Neural progenitor cell (in vitro differentiated cells): ENCODE measurements around the gene ROBO2. TPM values are rescaled to one million over a fixed set of nuclear protein-coding genes. Genes with fewer than 3 reads are reported as not detected.

Experiments used
- DNase-seq: peaks from one replicate; pipeline ENCODE4 v3.0.0-alpha.2; 2016; ENCODE audit warnings: low spot score
- H2AFZ ChIP-seq: fragments of 200-600 bp; sonication (generic); replicated peaks from 2 replicates; pipeline ENCODE4 v1.6.1; 2016; ENCODE audit warnings: antibody characterized with exemption
- H3F3A ChIP-seq: fragments of 200-600 bp; sonication (generic); 2 replicates; pipeline ENCODE4 v1.6.1; 2016; ENCODE audit warnings: antibody characterized with exemption, low read depth
- H3K27ac ChIP-seq: fragments of 200-600 bp; sonication (generic); 2 replicates; pipeline ENCODE4 v1.5.1; 2016; ENCODE audit warnings: mild to moderate bottlenecking
- H3K27me3 ChIP-seq: fragments of 200-600 bp; sonication (generic); 2 replicates; pipeline ENCODE4 v1.6.1; 2016; ENCODE audit warnings: mild to moderate bottlenecking, moderate library complexity
- H3K36me3 ChIP-seq: fragments of 200-600 bp; sonication (generic); 2 replicates; pipeline ENCODE4 v1.5.1; 2016
- H3K4me1 ChIP-seq: fragments of 200-600 bp; sonication (generic); 2 replicates; pipeline ENCODE4 v1.6.1; 2016; ENCODE audit warnings: mixed run types
- H3K4me2 ChIP-seq: fragments of 200-600 bp; sonication (generic); 2 replicates; pipeline ENCODE4 v1.6.1; 2016
- H3K4me3 ChIP-seq: fragments of 200-600 bp; sonication (generic); 2 replicates; pipeline ENCODE4 v1.5.1; 2016
- H3K79me2 ChIP-seq: fragments of 200-600 bp; sonication (generic); 2 replicates; pipeline ENCODE4 v1.6.1; 2016; ENCODE audit warnings: low read depth
- H3K9ac ChIP-seq: fragments of 200-600 bp; sonication (generic); 2 replicates; pipeline ENCODE4 v1.6.1; 2016
- H3K9me3 ChIP-seq: fragments of 200-600 bp; sonication (generic); 2 replicates; pipeline ENCODE4 v1.5.1; 2016; ENCODE audit warnings: low read depth
- H4K20me1 ChIP-seq: fragments of 200-600 bp; sonication (generic); 2 replicates; pipeline ENCODE4 v1.6.1; 2016; ENCODE audit warnings: low read depth
- H3K27ac Mint-ChIP-seq: 3 replicates; pipeline ENCODE4 v1.8.0; 2021; ENCODE audit warnings: mixed read lengths
- H3K27me3 Mint-ChIP-seq: 2 replicates; pipeline ENCODE4 v1.8.0; 2022; ENCODE audit warnings: low read depth, mild to moderate bottlenecking, inconsistent platforms, moderate library complexity, mixed read lengths; ENCODE audit not compliant: insufficient read depth
- H3K36me3 Mint-ChIP-seq: 3 replicates; pipeline ENCODE4 v1.8.0; 2021; ENCODE audit warnings: mixed read lengths
- H3K4me1 Mint-ChIP-seq: 3 replicates; pipeline ENCODE4 v1.8.0; 2021; ENCODE audit warnings: mixed read lengths
- H3K4me3 Mint-ChIP-seq: 3 replicates; pipeline ENCODE4 v1.8.0; 2021; ENCODE audit warnings: mild to moderate bottlenecking, moderate library complexity, mixed read lengths
- H3K9me3 Mint-ChIP-seq: 3 replicates; pipeline ENCODE4 v1.8.0; 2020; ENCODE audit warnings: mixed read lengths
- CTCF ChIP-seq: fragments of 200-600 bp; sonication (generic); IDR thresholded peaks from 2 replicates; pipeline ENCODE4 v1.5.1; 2017; ENCODE audit warnings: antibody characterized with exemption, mild to moderate bottlenecking
- EZH2 ChIP-seq: fragments of 200-600 bp; sonication (generic); IDR thresholded peaks from 2 replicates; pipeline ENCODE4 v1.6.1; 2017; ENCODE audit warnings: antibody characterized with exemption, mild to moderate bottlenecking, moderate library complexity
- EZH2phosphoT487 ChIP-seq: fragments of 200-600 bp; sonication (generic); IDR thresholded peaks from 2 replicates; pipeline ENCODE4 v1.6.1; 2017; ENCODE audit warnings: antibody characterized with exemption
- total RNA-seq: library from RNA; depleted of rRNA; stranded (reverse); fragments of >200 nt; gene quantifications from 2 replicates; pipeline ENCODE4 v1.2.3, GENCODE V29; 2015; ENCODE audit warnings: low replicate concordance

The ROBO2 gene
- total RNA-seq, 1 donor from 2014 or later: 15.0 TPM

GRCh38 chr3:77324105-77324504 is 284.2 kb downstream of the ROBO2 start:
- H3K4me3 Mint-ChIP-seq: no peak overlapping the region
- no peaks in the 10 kb centered on the region for H3K27me3 Mint-ChIP-seq
- no peak overlapping the region for H2AFZ ChIP-seq
- H3K36me3 Mint-ChIP-seq: no peaks in the 10 kb centered on the region
- no peaks in the 10 kb centered on the region for H3K9me3 Mint-ChIP-seq
- peaks cover 14% of the 10 kb centered on the region for H3K4me1 ChIP-seq
- no peaks in the 10 kb centered on the region for H3K27me3 ChIP-seq
- H3K9ac ChIP-seq: no peak overlapping the region
- no peak overlapping the region for H3K4me3 ChIP-seq
- no peak for TF ChIP-seq EZH2phosphoT487
- no peak for TF ChIP-seq EZH2
- TF ChIP-seq CTCF: no peak
- no peak for DNase-seq
- H3K27ac ChIP-seq: no peak overlapping the region
- no peaks in the 10 kb centered on the region for H3K79me2 ChIP-seq
- H3K9me3 ChIP-seq: no peaks in the 10 kb centered on the region
- H3K27ac Mint-ChIP-seq: no peak overlapping the region
- H4K20me1 ChIP-seq: no peaks in the 10 kb centered on the region
- no peaks in the 10 kb centered on the region for H3K36me3 ChIP-seq
- no peak overlapping the region for H3K4me2 ChIP-seq
- peaks cover 25% of the 10 kb centered on the region for H3F3A ChIP-seq
- no peaks in the 10 kb centered on the region for H3K4me1 Mint-ChIP-seq

- Histone ChIP-seq H3K4me2 (no peak overlapping the region), H3K27ac (no peak overlapping the region), H3K9me3 (no peaks in the 10 kb centered on the region), H3K9ac (no peak overlapping the region), H2AFZ (no peak overlapping the region), H4K20me1 (no peaks in the 10 kb centered on the region), H3K4me1 (peaks cover 14% of the 10 kb centered on the region), H3K36me3 (no peaks in the 10 kb centered on the region), H3K27me3 (no peaks in the 10 kb centered on the region), H3F3A (peaks cover 25% of the 10 kb centered on the region), H3K4me3 (no peak overlapping the region), H3K79me2 (no peaks in the 10 kb centered on the region)
- no peak overlapping the region for H3K27ac Mint-ChIP-seq
- no peaks in the 10 kb centered on the region for H3K36me3 Mint-ChIP-seq
- TF ChIP-seq EZH2: no peak
- no peak for TF ChIP-seq CTCF
- TF ChIP-seq EZH2phosphoT487: no peak
- no peaks in the 10 kb centered on the region for H3K4me1 Mint-ChIP-seq
- DNase-seq: no peak
- no peak overlapping the region for H3K4me3 Mint-ChIP-seq
- H3K27me3 Mint-ChIP-seq: no peaks in the 10 kb centered on the region
- H3K9me3 Mint-ChIP-seq: no peaks in the 10 kb centered on the region
Measured at GRCh38 chr3:77325280-77325679, 285.4 kb downstream of the ROBO2 start.

GRCh38 chr3:77325702-77326101 is 285.8 kb downstream of the ROBO2 start:
- no peak overlapping the region for H3K9ac ChIP-seq
- no peak overlapping the region for H3K4me3 Mint-ChIP-seq
- no peak overlapping the region for H3K27ac Mint-ChIP-seq
- H3K9me3 ChIP-seq: no peaks in the 10 kb centered on the region
- no peaks in the 10 kb centered on the region for H3K36me3 ChIP-seq
- H3K4me3 ChIP-seq: no peak overlapping the region
- TF ChIP-seq EZH2phosphoT487 (no peak), CTCF (no peak), EZH2 (no peak)
- H3K27ac ChIP-seq: no peak overlapping the region
- no peak for DNase-seq
- H3F3A ChIP-seq: peaks cover 25% of the 10 kb centered on the region
- H3K4me1 Mint-ChIP-seq: no peaks in the 10 kb centered on the region
- H3K9me3 Mint-ChIP-seq: no peaks in the 10 kb centered on the region
- no peaks in the 10 kb centered on the region for H4K20me1 ChIP-seq
- no peaks in the 10 kb centered on the region for H3K36me3 Mint-ChIP-seq
- H3K27me3 ChIP-seq: no peaks in the 10 kb centered on the region
- no peaks in the 10 kb centered on the region for H3K79me2 ChIP-seq
- peak overlapping the region; percentile 25 for H3K4me2 ChIP-seq
- no peaks in the 10 kb centered on the region for H3K27me3 Mint-ChIP-seq
- H3K4me1 ChIP-seq: peaks cover 14% of the 10 kb centered on the region
- H2AFZ ChIP-seq: no peak overlapping the region
